WI38 (cell line): ENCODE results near the gene CALN1.

Source experiments
- H3K4me3 ChIP-seq: 2 replicates; pipeline ENCODE4 v1.5.1; 2011; ENCODE audit warnings: low read depth, mild to moderate bottlenecking, control low read depth, low read length
- TF ChIP-seq, protein P1 (sequence below): IDR thresholded peaks from 2 replicates; pipeline ENCODE4 v1.5.1; 2012; ENCODE audit warnings: low read depth, mild to moderate bottlenecking, control low read depth, low read length

The CALN1 gene

DNA sequence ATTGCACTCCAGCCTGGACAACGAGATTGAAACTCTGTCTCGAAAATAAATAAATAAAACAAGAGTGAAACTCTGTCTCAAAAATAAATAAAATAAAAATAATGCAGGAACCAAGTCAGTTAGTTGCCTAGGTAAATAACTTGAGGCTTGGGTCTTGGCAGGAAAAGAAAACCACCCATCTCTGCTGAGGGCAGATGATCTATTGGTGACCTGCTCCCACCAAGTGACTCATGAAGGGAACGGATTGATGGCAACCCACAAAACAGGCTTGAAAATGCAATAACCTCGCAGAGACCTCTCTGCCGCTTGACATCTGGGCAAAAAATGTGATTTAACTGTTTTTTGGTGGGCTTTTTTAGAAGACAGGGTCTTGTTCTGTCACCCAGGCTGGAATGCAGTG, 86.6 kb downstream of the CALN1 start:
- H3K4me3 ChIP-seq, result no peak overlapping the region
- TF ChIP-seq, protein P1, sequence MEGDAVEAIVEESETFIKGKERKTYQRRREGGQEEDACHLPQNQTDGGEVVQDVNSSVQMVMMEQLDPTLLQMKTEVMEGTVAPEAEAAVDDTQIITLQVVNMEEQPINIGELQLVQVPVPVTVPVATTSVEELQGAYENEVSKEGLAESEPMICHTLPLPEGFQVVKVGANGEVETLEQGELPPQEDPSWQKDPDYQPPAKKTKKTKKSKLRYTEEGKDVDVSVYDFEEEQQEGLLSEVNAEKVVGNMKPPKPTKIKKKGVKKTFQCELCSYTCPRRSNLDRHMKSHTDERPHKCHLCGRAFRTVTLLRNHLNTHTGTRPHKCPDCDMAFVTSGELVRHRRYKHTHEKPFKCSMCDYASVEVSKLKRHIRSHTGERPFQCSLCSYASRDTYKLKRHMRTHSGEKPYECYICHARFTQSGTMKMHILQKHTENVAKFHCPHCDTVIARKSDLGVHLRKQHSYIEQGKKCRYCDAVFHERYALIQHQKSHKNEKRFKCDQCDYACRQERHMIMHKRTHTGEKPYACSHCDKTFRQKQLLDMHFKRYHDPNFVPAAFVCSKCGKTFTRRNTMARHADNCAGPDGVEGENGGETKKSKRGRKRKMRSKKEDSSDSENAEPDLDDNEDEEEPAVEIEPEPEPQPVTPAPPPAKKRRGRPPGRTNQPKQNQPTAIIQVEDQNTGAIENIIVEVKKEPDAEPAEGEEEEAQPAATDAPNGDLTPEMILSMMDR, result no peak

GRCh38 chr7:72321637-72322036, 90.5 kb downstream of the CALN1 start:
- no peak overlapping the region for H3K4me3 ChIP-seq
- TF ChIP-seq, protein P1, result no peak

DNA sequence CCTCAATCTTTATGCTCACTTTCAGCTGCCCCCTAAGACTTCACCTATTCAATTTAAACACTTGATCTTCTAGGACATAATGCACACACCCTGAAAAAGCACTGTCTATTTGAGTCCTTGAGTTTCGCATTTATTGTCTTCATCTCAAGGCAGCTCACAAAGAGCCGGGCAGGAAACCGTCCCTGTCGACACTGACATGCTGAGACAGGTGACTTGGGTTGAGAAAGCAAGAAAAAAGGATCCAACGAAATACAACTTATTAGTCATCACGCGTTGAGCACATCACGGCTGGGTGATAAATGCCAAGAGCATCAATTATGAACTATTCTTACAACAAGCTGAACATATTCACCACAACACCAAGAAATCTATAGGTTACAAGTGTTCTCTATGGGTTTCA, 91.1 kb downstream of the CALN1 start:
- no peak overlapping the region for H3K4me3 ChIP-seq
- TF ChIP-seq, protein P1, result no peak

DNA sequence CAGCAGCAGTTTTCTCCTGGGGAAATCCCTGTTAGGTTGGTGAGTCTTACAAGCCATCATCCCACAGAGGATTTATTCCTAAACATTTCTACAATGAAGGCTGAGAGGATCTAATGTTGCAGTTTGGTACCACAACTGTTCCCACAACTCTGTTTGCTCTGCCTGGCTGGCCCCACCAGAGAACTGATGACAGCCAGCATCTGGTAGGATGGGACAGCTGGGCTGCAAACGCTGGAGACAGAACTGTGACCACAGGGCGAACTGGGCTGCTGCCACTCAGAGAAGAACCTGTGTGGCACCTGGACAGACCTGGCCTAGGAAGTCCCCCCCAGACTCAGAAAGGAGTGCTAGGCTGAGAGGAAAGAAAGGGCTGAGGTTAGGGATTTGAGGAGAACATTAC, 94.8 kb downstream of the CALN1 start:
- TF ChIP-seq, protein P1, result no peak
- H3K4me3 ChIP-seq, result no peak overlapping the region

DNA sequence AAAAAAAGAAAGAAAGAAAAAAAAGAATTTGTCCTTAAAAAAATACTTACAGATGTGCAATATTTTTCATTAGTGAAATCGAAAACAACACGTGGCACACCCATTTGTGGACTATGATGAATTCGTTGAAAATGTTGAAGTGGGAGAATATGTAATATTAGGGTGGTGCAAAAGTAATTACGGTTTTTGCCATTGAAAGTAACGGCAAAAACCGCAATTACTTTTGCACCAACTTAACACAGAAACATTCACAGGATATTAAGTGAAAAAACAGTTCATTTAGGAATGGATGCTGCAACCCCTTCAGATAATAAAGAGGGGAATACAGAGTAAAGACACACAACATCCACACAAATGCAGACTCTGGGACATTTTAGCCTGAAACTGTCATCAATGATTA, 96.0 kb downstream of the CALN1 start:
- TF ChIP-seq, protein P1, result no peak
- no peak overlapping the region for H3K4me3 ChIP-seq

DNA sequence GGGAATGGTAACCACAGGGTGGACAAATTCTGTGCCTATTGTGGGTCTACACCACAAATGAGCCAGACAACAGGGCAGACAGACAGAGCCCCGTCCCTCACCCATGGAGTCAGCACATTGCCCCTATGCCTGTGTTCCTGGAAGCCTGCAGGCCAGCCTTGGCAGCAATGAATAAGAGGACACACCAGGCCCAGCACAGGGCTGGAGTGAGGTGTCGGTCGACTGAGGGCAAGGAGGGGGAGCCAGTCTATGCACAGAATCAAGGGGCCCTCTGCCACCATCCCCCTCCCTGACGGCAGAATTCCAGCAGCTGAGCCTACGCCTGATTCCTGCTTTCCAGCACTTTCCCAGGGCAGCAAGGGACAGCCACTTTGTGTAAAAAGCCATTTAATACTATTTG, 98.2 kb downstream of the CALN1 start:
- TF ChIP-seq, protein P1, result no peak

DNA sequence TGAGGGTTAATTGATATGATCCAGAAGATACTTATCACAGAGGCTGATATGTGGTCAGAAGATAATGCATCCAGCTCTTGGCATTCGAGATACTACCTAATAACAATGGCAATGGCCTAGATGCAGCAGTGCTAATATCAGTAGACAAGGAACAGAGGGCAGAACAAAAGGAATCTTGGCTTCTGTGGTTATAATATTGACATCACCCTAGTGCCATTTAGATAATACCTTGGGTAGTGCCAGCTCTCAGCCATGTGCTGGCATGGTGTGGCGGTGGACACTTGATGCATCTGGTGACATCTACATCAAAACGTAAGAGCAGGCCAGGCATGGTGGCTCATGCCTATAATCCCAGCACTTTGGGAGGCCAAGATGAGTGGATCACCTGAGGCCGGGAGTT, 101.8 kb downstream of the CALN1 start:
- H3K4me3 ChIP-seq, result no peak overlapping the region
- TF ChIP-seq, protein P1, result no peak

More for the DNA sequence above, 98.2 kb downstream of the CALN1 start:
- no peak overlapping the region for H3K4me3 ChIP-seq
